NCI-H82 (cell line): ENCODE data around the gene RAMP1.
"Not testable (repeated sequence)": the region's sequence is repeated elsewhere in the genome, so short reads cannot be mapped to it uniquely, and the experiment has no call there.

Experiments used
- DNase-seq: peaks from one replicate; lab custom pipeline; 2025; lab: John Stamatoyannopoulos, UW

Gene RAMP1

GRCh38 chr2:237859533-237860272 lies at the start of gene RAMP1:
Gene RAMP1, plus strand, starts transcription at chr2:237859623. Its CDS starts 53 bp downstream, at chr2:237859676.
- DNase-seq: peak; percentile 75

- DNase-seq: no peak
Observed at GRCh38 chr2:237815637-237816036, 43.8 kb upstream of the RAMP1 start.

- peak; percentile 77 for DNase-seq
Observed at GRCh38 chr2:237816531-237816930, 42.9 kb upstream of the RAMP1 start.

GRCh38 chr2:237818066-237818473 lies 41.4 kb upstream of the RAMP1 start:
- no peak for DNase-seq

- no peak for DNase-seq
Observed at GRCh38 chr2:237819231-237819630, 40.2 kb upstream of the RAMP1 start.

- DNase-seq: no peak
Observed at GRCh38 chr2:237820421-237820820, 39.0 kb upstream of the RAMP1 start.

- no peak for DNase-seq
Observed at GRCh38 chr2:237823544-237823943, 35.9 kb upstream of the RAMP1 start.

- DNase-seq: no peak
Observed at GRCh38 chr2:237824085-237824484, 35.3 kb upstream of the RAMP1 start.

GRCh38 chr2:237827421-237827987 lies 31.9 kb upstream of the RAMP1 start:
- DNase-seq: no peak

GRCh38 chr2:237830522-237830921 lies 28.9 kb upstream of the RAMP1 start:
- no peak for DNase-seq

- no peak for DNase-seq
Observed at GRCh38 chr2:237833546-237833945, 25.9 kb upstream of the RAMP1 start.

GRCh38 chr2:237835372-237835771 lies 24.1 kb upstream of the RAMP1 start:
- DNase-seq: no peak

GRCh38 chr2:237841051-237841450 lies 18.4 kb upstream of the RAMP1 start:
- DNase-seq: no peak

- not testable (repeated sequence) for DNase-seq
Observed at GRCh38 chr2:237848940-237849339, 10.5 kb upstream of the RAMP1 start.

- no peak for DNase-seq
Observed at GRCh38 chr2:237854295-237854694, 5.1 kb upstream of the RAMP1 start.

- no peak for DNase-seq
Observed at GRCh38 chr2:237857791-237858190, 1.6 kb upstream of the RAMP1 start.

- DNase-seq: peak; percentile 93
Observed at GRCh38 chr2:237858294-237859081, 935 bp upstream of the RAMP1 start.

- peak; percentile 41 for DNase-seq
Observed at GRCh38 chr2:237859082-237859433, 365 bp upstream of the RAMP1 start.

- peak; percentile 75 for DNase-seq
Observed at GRCh38 chr2:237860273-237860935, 981 bp downstream of the RAMP1 start.

GRCh38 chr2:237861875-237862527 lies 2.6 kb downstream of the RAMP1 start:
- DNase-seq: no peak

GRCh38 chr2:237862528-237862895 lies 3.1 kb downstream of the RAMP1 start:
- no peak for DNase-seq

GRCh38 chr2:237863102-237863511 lies 3.7 kb downstream of the RAMP1 start:
- DNase-seq: no peak
